T-cell (primary cell): ENCODE data around the gene GMEB2. TPM values are rescaled to one million over a fixed set of nuclear protein-coding genes. Genes with fewer than 3 reads are reported as not detected.
"Not testable (repeated sequence)": the region's sequence is repeated elsewhere in the genome, so short reads cannot be mapped to it uniquely, and the experiment has no call there.

ENCODE experiments used
- ATAC-seq, 4 experiments: fragments of 200-7000 bp in 3 of 4; fragments of 150-1000 bp in 1 of 4; cut with Tn5 transposase; replicated peaks in 1 of 4; 1 replicate in 3 of 4; 2 replicates in 1 of 4; pipeline ENCODE4 v1.10.0; 2021; ENCODE audit warnings: moderate library complexity in 3 of 4, mild to moderate bottlenecking in 2 of 4, moderate number of reproducible peaks in 1 of 4
- CTCF ChIA-PET, 2 donors: fragments of 300-600 bp; sonication (Branson Sonifier 250); formaldehyde crosslinking; loops; one replicate each; lab custom pipeline; 2022; ENCODE audit warnings: antibody characterized with exemption in 2 of 2; lab: Charles Lee
- POLR2A ChIA-PET, 2 donors: fragments of 300-600 bp; sonication (Branson Sonifier 250); formaldehyde crosslinking; loops; one replicate each; lab custom pipeline; 2022; ENCODE audit warnings: antibody characterized with exemption in 2 of 2; lab: Charles Lee
- DNase-seq, 35 experiments: peaks; one replicate each; pipeline versions ENCODE4 v3.0.0 to v3.0.0-alpha.2; 2013 to 2023
- H3K27ac ChIP-seq: one replicate; pipeline ENCODE4 v1.5.1; 2013; ENCODE audit warnings: low read length
- H3K27me3 ChIP-seq, 2 experiments: replicated peaks in 1 of 2; 1 replicate in 1 of 2; 2 replicates in 1 of 2; pipeline versions ENCODE4 v1.6.1 to v1.7.0; 2013; ENCODE audit warnings: low read length in 1 of 2, mixed read lengths in 1 of 2; ENCODE audit not compliant: control insufficient read depth in 2 of 2, insufficient read depth in 2 of 2; ENCODE audit errors: extremely low read depth in 1 of 2
- H3K36me3 ChIP-seq, 2 donors: 1 replicate in 1 of 2; 2 replicates in 1 of 2; pipeline versions ENCODE4 v1.6.1 to v1.7.0; 2013; ENCODE audit warnings: low read length in 1 of 2; ENCODE audit not compliant: control insufficient read depth in 2 of 2, insufficient read depth in 1 of 2; ENCODE audit errors: extremely low read depth in 1 of 2
- H3K4me1 ChIP-seq, 2 experiments: 1 replicate in 1 of 2; 2 replicates in 1 of 2; pipeline versions ENCODE4 v1.6.1 to v1.7.0; 2013; ENCODE audit warnings: low read length in 2 of 2, mixed read lengths in 1 of 2; ENCODE audit not compliant: insufficient read depth in 2 of 2, control insufficient read depth in 1 of 2; ENCODE audit errors: extremely low read depth in 1 of 2
- H3K4me3 ChIP-seq, 2 donors: 1 replicate in 1 of 2; 2 replicates in 1 of 2; pipeline versions ENCODE4 v1.5.1 to v1.7.0; 2013; ENCODE audit warnings: mild to moderate bottlenecking in 2 of 2, low read length in 1 of 2, moderate library complexity in 1 of 2; ENCODE audit not compliant: control insufficient read depth in 1 of 2; ENCODE audit errors: extremely low read depth in 1 of 2
- H3K9me3 ChIP-seq: 2 replicates; pipeline ENCODE4 v1.7.0; 2013
- H3K27ac Mint-ChIP-seq, 2 donors: one replicate each; pipeline ENCODE4 v1.8.0; 2020 to 2021; ENCODE audit warnings: mild to moderate bottlenecking in 2 of 2, mixed read lengths in 2 of 2
- H3K27me3 Mint-ChIP-seq, 2 donors: one replicate each; pipeline ENCODE4 v1.8.0; 2021 to 2022; ENCODE audit warnings: mixed read lengths in 2 of 2
- H3K36me3 Mint-ChIP-seq: one replicate; pipeline ENCODE4 v1.8.0; 2021; ENCODE audit warnings: mixed read lengths
- H3K4me1 Mint-ChIP-seq, 3 donors: one replicate each; pipeline ENCODE4 v1.8.0; 2020 to 2022; ENCODE audit warnings: mixed read lengths in 3 of 3, mild to moderate bottlenecking in 1 of 3
- H3K4me3 Mint-ChIP-seq, 3 donors: one replicate each; pipeline ENCODE4 v1.8.0; 2020 to 2022; ENCODE audit warnings: mild to moderate bottlenecking in 3 of 3, mixed read lengths in 3 of 3, moderate library complexity in 3 of 3
- H3K9me3 Mint-ChIP-seq, 3 donors: one replicate each; pipeline ENCODE4 v1.8.0; 2020 to 2022; ENCODE audit warnings: mixed read lengths in 3 of 3
- WGBS: methylation state at CpG from one replicate; pipeline ENCODE4 v1.1.5; 2013; ENCODE audit warnings: missing lambda C conversion rate; ENCODE audit not compliant: insufficient coverage; 5-methylcytosine and 5-hydroxymethylcytosine counted together
- total RNA-seq, 35 experiments: library from RNA in 6 of 35; stranded (reverse) in 6 of 35; fragments of 120-200 nt in 1 of 35; gene quantifications; one replicate each; pipeline versions ENCODE4 v1.2.1 to v1.2.4 and lab custom pipeline; 2013 to 2026

GMEB2 gene
- total RNA-seq, 5 donors from 2014 or later (not counting 1 experiment from before 2014, with no cell fraction given), result 20.7 to 30.3 (median 29.0) TPM

GRCh38 chr20:63610581-63611435 lies 16.1 kb downstream of the GMEB2 start:
- ATAC-seq, result no peak
- DNase-seq, result no peak
- CTCF ChIA-PET, result no interaction called here
- H3K27me3 Mint-ChIP-seq, result no peaks in the 10 kb centered on the region
- peaks cover 0 to 8% of the 10 kb centered on the region in 2 experiments for H3K4me1 ChIP-seq
- no peak overlapping the region for H3K27ac ChIP-seq
- no peak overlapping the region for H3K4me3 Mint-ChIP-seq
- no peaks in the 10 kb centered on the region for H3K27me3 ChIP-seq
- no peaks in the 10 kb centered on the region for H3K9me3 Mint-ChIP-seq
- peaks cover 15% of the 10 kb centered on the region for H3K36me3 Mint-ChIP-seq
- H3K9me3 ChIP-seq, result no peaks in the 10 kb centered on the region
- peaks cover 16 to 17% of the 10 kb centered on the region in 2 donors for H3K36me3 ChIP-seq
- H3K4me1 Mint-ChIP-seq, result peaks cover 6 to 13% (median 7%) of the 10 kb centered on the region in 3 donors
- H3K4me3 ChIP-seq, result no peak overlapping the region
- no peak overlapping the region for H3K27ac Mint-ChIP-seq
- POLR2A ChIA-PET, result no interaction called here
- 97% methylated on average over 17 of the region's 17 CpGs for WGBS

- Histone ChIP-seq H3K9me3 (no peaks in the 10 kb centered on the region), H3K27me3 (no peaks in the 10 kb centered on the region), H3K4me1 (peaks cover 0 to 10% of the 10 kb centered on the region in 2 experiments), H3K36me3 (peaks cover 7 to 23% of the 10 kb centered on the region in 2 donors), H3K4me3 (no peak overlapping the region), H3K27ac (no peak overlapping the region)
- no peak overlapping the region for H3K27ac Mint-ChIP-seq
- ChIA-PET CTCF (no interaction called here), POLR2A (no interaction called here)
- DNase-seq (no peak), ATAC-seq (no peak)
- H3K4me3 Mint-ChIP-seq, result no peak overlapping the region
- H3K4me1 Mint-ChIP-seq, result peaks cover 0 to 12% (median 6%) of the 10 kb centered on the region in 3 donors
- WGBS, result no CpG with 5 or more reads among the region's 9 CpGs
- peaks cover 12% of the 10 kb centered on the region for H3K36me3 Mint-ChIP-seq
- no peaks in the 10 kb centered on the region for H3K9me3 Mint-ChIP-seq
- no peaks in the 10 kb centered on the region for H3K27me3 Mint-ChIP-seq
Observed at GRCh38 chr20:63606686-63607085, 20.2 kb downstream of the GMEB2 start.

- H3K27ac ChIP-seq, result peak overlapping the region; percentile 31
- H3K4me3 ChIP-seq, result no peak overlapping the region
- Mint-ChIP-seq H3K27me3 (no peaks in the 10 kb centered on the region), H3K4me1 (peaks cover 0 to 12% (median 6%) of the 10 kb centered on the region in 3 donors), H3K4me3 (no peak overlapping the region), H3K9me3 (no peaks in the 10 kb centered on the region), H3K36me3 (peaks cover 34% of the 10 kb centered on the region), H3K27ac (peak overlapping the region in 1 of 2 donors; percentile 44)
- ChIA-PET POLR2A (no interaction called here), CTCF (no interaction called here)
- ATAC-seq, result no peak
- H3K9me3 ChIP-seq, result no peaks in the 10 kb centered on the region
- H3K27me3 ChIP-seq, result no peaks in the 10 kb centered on the region
- DNase-seq, result no peak
- peaks cover 0 to 10% of the 10 kb centered on the region in 2 experiments for H3K4me1 ChIP-seq
- H3K36me3 ChIP-seq, result peaks cover 6 to 46% of the 10 kb centered on the region in 2 donors
- WGBS, result 94% methylated on average over 3 of the region's 3 CpGs
Observed at GRCh38 chr20:63602321-63602720, 24.6 kb downstream of the GMEB2 start.

- CTCF ChIA-PET, H3K4me1 ChIP-seq, H3K4me1 Mint-ChIP-seq, H3K9me3 ChIP-seq, H3K27me3 ChIP-seq, H3K27me3 Mint-ChIP-seq, H3K4me3 Mint-ChIP-seq, H3K9me3 Mint-ChIP-seq, H3K4me3 ChIP-seq, POLR2A ChIA-PET, ATAC-seq: not testable (repeated sequence)
- 0% methylated on average over 2 of the region's 8 CpGs for WGBS
- Histone ChIP-seq H3K36me3 (peaks cover 6 to 47% of the 10 kb centered on the region in 2 donors), H3K27ac (peak overlapping the region; percentile 31)
- peak overlapping the region in 1 of 2 donors; percentile 44 for H3K27ac Mint-ChIP-seq
- DNase-seq, result peak in 17 of 35 experiments; percentile 8 to 44 (median 23)
- peaks cover 34% of the 10 kb centered on the region for H3K36me3 Mint-ChIP-seq
Observed at GRCh38 chr20:63601679-63602078, 25.2 kb downstream of the GMEB2 start.

- ATAC-seq, result no peak
- peaks cover 0 to 5% (median 2%) of the 10 kb centered on the region in 3 donors for H3K4me1 Mint-ChIP-seq
- CTCF ChIA-PET, result no interaction called here
- no peak overlapping the region for H3K27ac Mint-ChIP-seq
- Histone ChIP-seq H3K4me3 (no peak overlapping the region), H3K9me3 (no peaks in the 10 kb centered on the region), H3K27ac (no peak overlapping the region), H3K36me3 (peaks cover 13 to 61% of the 10 kb centered on the region in 2 donors), H3K4me1 (peaks cover 0 to 8% of the 10 kb centered on the region in 2 experiments), H3K27me3 (no peaks in the 10 kb centered on the region)
- WGBS, result 96% methylated on average over 22 of the region's 27 CpGs
- no peak overlapping the region for H3K4me3 Mint-ChIP-seq
- H3K9me3 Mint-ChIP-seq, result no peaks in the 10 kb centered on the region
- peaks cover 43% of the 10 kb centered on the region for H3K36me3 Mint-ChIP-seq
- DNase-seq, result no peak
- POLR2A ChIA-PET, result no interaction called here
- no peaks in the 10 kb centered on the region for H3K27me3 Mint-ChIP-seq
Observed at GRCh38 chr20:63599396-63600050, 27.4 kb downstream of the GMEB2 start.

- Histone ChIP-seq H3K4me1 (peaks cover 0 to 8% of the 10 kb centered on the region in 2 experiments), H3K27me3 (no peaks in the 10 kb centered on the region), H3K36me3 (peaks cover 13 to 61% of the 10 kb centered on the region in 2 donors), H3K4me3 (no peak overlapping the region), H3K9me3 (no peaks in the 10 kb centered on the region), H3K27ac (no peak overlapping the region)
- H3K27ac Mint-ChIP-seq, result no peak overlapping the region
- H3K36me3 Mint-ChIP-seq, result peaks cover 42% of the 10 kb centered on the region
- POLR2A ChIA-PET, result no interaction called here
- no peak for DNase-seq
- no peaks in the 10 kb centered on the region for H3K9me3 Mint-ChIP-seq
- no peak overlapping the region for H3K4me3 Mint-ChIP-seq
- CTCF ChIA-PET, result no interaction called here
- no peak for ATAC-seq
- WGBS, result 95% methylated on average over 23 of the region's 33 CpGs
- no peaks in the 10 kb centered on the region for H3K27me3 Mint-ChIP-seq
- H3K4me1 Mint-ChIP-seq, result peaks cover 0 to 5% (median 2%) of the 10 kb centered on the region in 3 donors
Observed at GRCh38 chr20:63598479-63599395, 28.2 kb downstream of the GMEB2 start.
